BJ (cell line): ENCODE measurements around the gene KLHL6. TPM values are rescaled to one million over a fixed set of nuclear protein-coding genes. Genes with fewer than 3 reads are reported as not detected.
"Not testable (repeated sequence)": the region's sequence is repeated elsewhere in the genome, so short reads cannot be mapped to it uniquely, and the experiment has no call there.

Experiments
- CTCF ChIA-PET: fragments of 350-600 bp; formaldehyde crosslinking; extraction: SDS; loops from one replicate; lab custom pipeline; 2021; ENCODE audit warnings: antibody characterized with exemption, inconsistent platforms; lab: Yijun Ruan, JAX
- POLR2A ChIA-PET: fragments of 300-600 bp; sonication (Branson Sonifier 250); formaldehyde crosslinking; extraction: SDS; loops from one replicate; lab custom pipeline; 2021; ENCODE audit warnings: antibody characterized with exemption; lab: Charles Lee
- DNase-seq: peaks from one replicate; pipeline ENCODE4 v3.0.0-alpha.2; 2011; ENCODE audit warnings: low read depth
- H3K27me3 ChIP-seq: 2 replicates; pipeline ENCODE4 v1.6.0; 2011; ENCODE audit warnings: low read length; ENCODE audit not compliant: control insufficient read depth, insufficient read depth
- H3K36me3 ChIP-seq: 2 replicates; pipeline ENCODE4 v1.5.1; 2011; ENCODE audit warnings: low read length; ENCODE audit not compliant: control insufficient read depth, insufficient read depth
- H3K4me3 ChIP-seq: 2 replicates; pipeline ENCODE4 v1.5.1; 2011; ENCODE audit warnings: low read depth, mild to moderate bottlenecking, control low read depth, low read length
- polyA plus RNA-seq: library from polyadenylated mRNA; depleted of rRNA; stranded (reverse); fragments of >200 nt; gene quantifications from 2 replicates; pipeline ENCODE4 v1.2.3, GENCODE V29; 2011
- TF ChIP-seq, protein P1 (sequence below): IDR thresholded peaks from 2 replicates; pipeline ENCODE4 v1.5.1; 2011; ENCODE audit warnings: low read depth, mild to moderate bottlenecking, control low read depth, inconsistent platforms, low read length, moderate library complexity; ENCODE audit not compliant: insufficient read depth

KLHL6 gene
- polyA plus RNA-seq, 1 experiment: not detected

GRCh38 chr3:183468424-183468823 lies 87.1 kb downstream of the KLHL6 start:
- ChIA-PET CTCF (interaction anchor here (0.6 to 2.7 kb wide), 13 partner anchors 11 to 795 kb away, joined by 3 to 16 read pairs (median 3); partner anchors contain the start of gene PARL), POLR2A (no interaction called here)
- TF ChIP-seq, protein P1, sequence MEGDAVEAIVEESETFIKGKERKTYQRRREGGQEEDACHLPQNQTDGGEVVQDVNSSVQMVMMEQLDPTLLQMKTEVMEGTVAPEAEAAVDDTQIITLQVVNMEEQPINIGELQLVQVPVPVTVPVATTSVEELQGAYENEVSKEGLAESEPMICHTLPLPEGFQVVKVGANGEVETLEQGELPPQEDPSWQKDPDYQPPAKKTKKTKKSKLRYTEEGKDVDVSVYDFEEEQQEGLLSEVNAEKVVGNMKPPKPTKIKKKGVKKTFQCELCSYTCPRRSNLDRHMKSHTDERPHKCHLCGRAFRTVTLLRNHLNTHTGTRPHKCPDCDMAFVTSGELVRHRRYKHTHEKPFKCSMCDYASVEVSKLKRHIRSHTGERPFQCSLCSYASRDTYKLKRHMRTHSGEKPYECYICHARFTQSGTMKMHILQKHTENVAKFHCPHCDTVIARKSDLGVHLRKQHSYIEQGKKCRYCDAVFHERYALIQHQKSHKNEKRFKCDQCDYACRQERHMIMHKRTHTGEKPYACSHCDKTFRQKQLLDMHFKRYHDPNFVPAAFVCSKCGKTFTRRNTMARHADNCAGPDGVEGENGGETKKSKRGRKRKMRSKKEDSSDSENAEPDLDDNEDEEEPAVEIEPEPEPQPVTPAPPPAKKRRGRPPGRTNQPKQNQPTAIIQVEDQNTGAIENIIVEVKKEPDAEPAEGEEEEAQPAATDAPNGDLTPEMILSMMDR: no peak

GRCh38 chr3:183466575-183466974 lies 88.9 kb downstream of the KLHL6 start:
- DNase-seq: no peak
- ChIA-PET CTCF (interaction anchor here (0.5 to 0.9 kb wide), 2 partner anchors 278 to 418 kb away, joined by 3 read pairs; partner anchors contain the start of gene PARL), POLR2A (no interaction called here)
- no peaks in the 10 kb centered on the region for H3K36me3 ChIP-seq
- peaks cover 3% of the 10 kb centered on the region; the same call in 1 of the 2 replicates for H3K27me3 ChIP-seq
- H3K4me3 ChIP-seq: no peak overlapping the region
- TF ChIP-seq, protein P1: no peak

More at GRCh38 chr3:183468424-183468823, 87.1 kb downstream of the KLHL6 start:
- Histone ChIP-seq H3K27me3 (peaks cover 3% of the 10 kb centered on the region; the same call in 1 of the 2 replicates), H3K36me3 (no peaks in the 10 kb centered on the region), H3K4me3 (no peak overlapping the region)
- DNase-seq: no peak

DNA sequence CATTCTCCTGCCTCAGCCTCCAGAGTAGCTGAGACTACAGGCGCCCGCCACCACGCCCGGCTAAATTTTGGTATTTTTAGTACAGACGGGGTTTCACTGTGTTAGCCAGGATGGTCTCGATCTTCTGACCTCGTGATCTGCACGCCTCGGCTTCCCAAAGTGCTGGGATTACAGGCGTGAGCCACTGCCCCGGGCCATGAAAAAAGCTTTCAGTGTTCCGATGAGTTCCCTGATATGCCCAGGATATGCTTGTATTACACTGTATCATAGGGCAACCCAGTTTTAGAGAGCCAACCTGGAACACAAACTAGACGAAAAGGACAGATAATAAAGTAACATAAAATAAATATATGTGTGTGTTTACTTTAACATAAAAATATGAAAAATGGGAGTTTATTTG lies 89.8 kb downstream of the KLHL6 start:
- CTCF ChIA-PET, H3K4me3 ChIP-seq, DNase-seq, H3K27me3 ChIP-seq, POLR2A ChIA-PET, H3K36me3 ChIP-seq: not testable (repeated sequence)

DNA sequence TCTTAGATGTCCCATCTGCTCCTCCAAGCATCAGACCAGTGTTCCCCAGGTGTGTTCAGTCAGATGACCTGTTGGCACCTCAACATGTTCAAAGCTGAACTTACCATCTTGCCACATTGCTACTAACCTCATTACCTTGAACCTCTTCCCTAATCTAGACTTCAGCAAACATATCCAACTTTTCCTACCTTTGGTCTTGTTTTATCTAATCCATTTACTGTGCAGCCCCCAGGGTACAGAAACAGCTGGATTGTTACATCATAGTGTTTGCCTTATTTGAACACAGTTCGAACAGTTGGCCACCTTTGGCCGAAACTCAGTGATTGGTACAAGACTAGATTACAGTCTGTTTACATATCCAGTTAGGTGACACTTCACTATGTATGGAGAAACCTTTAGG lies 91.0 kb downstream of the KLHL6 start:
- Histone ChIP-seq H3K4me3 (no peak overlapping the region), H3K27me3 (peaks cover 3% of the 10 kb centered on the region; the same call in 1 of the 2 replicates), H3K36me3 (no peaks in the 10 kb centered on the region)
- DNase-seq: no peak
- TF ChIP-seq, protein P1: no peak
- ChIA-PET CTCF (interaction anchor here (1.1 kb wide), 1 partner anchor 305 kb away, joined by 4 read pairs; no protein-coding TSS in a partner anchor), POLR2A (no interaction called here)

DNA sequence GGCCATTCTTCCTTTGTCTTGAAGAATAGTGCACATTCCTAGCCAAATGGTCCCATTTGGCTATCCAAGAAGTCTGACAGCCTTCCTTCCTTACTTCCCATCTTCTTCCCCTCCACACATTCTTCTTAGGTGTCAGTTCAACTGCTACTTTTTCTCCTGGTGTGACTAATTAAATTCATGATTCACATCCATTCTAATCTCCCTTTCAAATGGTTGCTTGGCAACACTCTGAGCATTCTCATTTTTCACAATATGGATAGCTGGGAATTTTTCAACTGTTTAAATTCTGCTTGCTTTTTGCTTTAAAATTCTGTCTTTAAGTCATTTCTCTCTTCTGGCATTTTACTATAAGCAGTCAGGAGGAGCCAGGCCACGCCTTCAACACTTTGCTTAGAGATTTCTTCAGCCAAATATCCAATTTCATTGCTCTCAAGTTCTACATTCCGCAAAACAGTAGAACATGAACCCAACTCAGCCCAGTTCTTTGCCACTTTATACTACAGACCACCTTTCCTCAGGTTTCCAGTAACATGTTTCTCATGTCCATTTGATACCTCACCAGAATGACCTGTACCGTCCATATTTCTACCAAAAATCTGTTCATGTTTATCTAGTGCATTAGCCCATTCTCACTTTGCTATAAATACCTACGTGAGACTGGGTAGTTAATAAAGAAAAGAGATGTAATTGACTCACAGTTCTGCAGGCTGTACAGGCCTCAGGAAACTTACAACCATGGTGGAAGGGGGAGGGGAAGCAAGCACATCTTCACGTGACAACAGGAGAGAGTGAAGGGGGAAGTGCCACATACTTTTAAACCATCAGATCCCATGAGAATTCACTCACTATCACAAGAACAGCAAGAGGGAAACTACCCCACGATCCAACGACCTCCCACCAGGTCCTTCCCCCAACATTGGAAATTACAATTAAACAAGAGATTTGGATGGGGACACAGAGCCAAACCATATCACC lies 95.1 kb downstream of the KLHL6 start:
- Histone ChIP-seq H3K27me3 (no peaks in the 10 kb centered on the region), H3K36me3 (no peaks in the 10 kb centered on the region), H3K4me3 (no peak overlapping the region)
- no peak for DNase-seq
- CTCF ChIA-PET: no interaction called here
- TF ChIP-seq, protein P1: no peak
- POLR2A ChIA-PET: no interaction called here
